Activated CD8-positive, alpha-beta T cell treated with anti-CD3 and anti-CD28 coated beads, Interleukin-2, amount 10 ng/mL, durations not matched to agents 7 days and 5 days (primary cell): ENCODE results near the gene SLC25A30. TPM values are rescaled to one million over a fixed set of nuclear protein-coding genes. Genes with fewer than 3 reads are reported as not detected.
A peak's percentile ranks its signal among the peaks of the same experiment; 100 is the strongest.
"Not testable (repeated sequence)": the region's sequence is repeated elsewhere in the genome, so short reads cannot be mapped to it uniquely, and the experiment has no call there.

Experiments used
- ATAC-seq: fragments of 150-1000 bp; cut with Tn5 transposase; one replicate; pipeline ENCODE4 v1.10.0; 2021; ENCODE audit warnings: moderate library complexity
- CTCF ChIA-PET: fragments of 350-600 bp; sonication (Branson Sonifier 250); formaldehyde crosslinking; loops from one replicate; lab custom pipeline; 2021; ENCODE audit warnings: antibody characterized with exemption; lab: Charles Lee
- POLR2A ChIA-PET: fragments of 350-600 bp; sonication (Branson Sonifier 250); formaldehyde crosslinking; loops from one replicate; lab custom pipeline; 2021; ENCODE audit warnings: antibody characterized with exemption; lab: Charles Lee
- DNase-seq: peaks from one replicate; pipeline ENCODE4 v3.0.0-alpha.2; 2020
- H3K27ac Mint-ChIP-seq: one replicate; pipeline ENCODE4 v1.8.0; 2021; ENCODE audit warnings: mild to moderate bottlenecking, mixed read lengths
- H3K27me3 Mint-ChIP-seq: one replicate; pipeline ENCODE4 v1.8.0; 2021; ENCODE audit warnings: low read depth, mixed read lengths
- H3K36me3 Mint-ChIP-seq: one replicate; pipeline ENCODE4 v1.8.0; 2021; ENCODE audit warnings: low read depth, mixed read lengths
- H3K4me1 Mint-ChIP-seq: one replicate; pipeline ENCODE4 v1.8.0; 2021; ENCODE audit warnings: low read depth, mixed read lengths
- H3K4me3 Mint-ChIP-seq: one replicate; pipeline ENCODE4 v1.8.0; 2021; ENCODE audit warnings: mild to moderate bottlenecking, mixed read lengths
- H3K9me3 Mint-ChIP-seq: one replicate; pipeline ENCODE4 v1.8.0; 2022; ENCODE audit warnings: mixed read lengths; ENCODE audit not compliant: insufficient read depth
- total RNA-seq, 2 experiments: library from RNA; stranded (reverse); gene quantifications; one replicate each; pipeline ENCODE4 v1.2.3, GENCODE V29; 2021

SLC25A30 gene
- total RNA-seq, 2 experiments from 2014 or later: 19.0 to 19.7 TPM

DNA sequence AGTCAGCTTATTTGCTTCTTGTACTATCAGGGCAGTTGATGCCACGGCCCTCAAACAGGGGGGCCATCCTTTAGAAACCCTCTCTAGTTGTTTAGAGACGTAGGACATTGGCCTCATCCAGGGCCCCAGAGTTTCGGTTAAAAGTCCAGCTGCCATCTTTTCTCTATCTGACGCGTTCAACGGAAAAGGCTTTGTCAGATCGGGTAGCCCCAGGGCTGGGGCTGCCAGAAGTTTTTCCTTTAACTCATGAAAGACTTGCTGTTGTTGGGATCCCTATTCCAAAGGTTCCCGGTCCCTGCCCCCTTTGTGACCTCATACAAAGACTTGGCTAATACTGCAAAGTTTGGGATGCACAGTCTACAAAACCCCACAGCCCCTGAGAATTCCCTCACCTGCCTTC, 39.4 kb downstream of the SLC25A30 start:
- CTCF ChIA-PET: interaction anchor here (1.1 kb wide), 1 partner anchor 8 kb away, joined by 3 read pairs; no protein-coding TSS in a partner anchor
- H3K4me3 Mint-ChIP-seq, H3K27me3 Mint-ChIP-seq, H3K9me3 Mint-ChIP-seq, H3K36me3 Mint-ChIP-seq, DNase-seq, H3K27ac Mint-ChIP-seq, H3K4me1 Mint-ChIP-seq, POLR2A ChIA-PET, ATAC-seq: not testable (repeated sequence)

DNA sequence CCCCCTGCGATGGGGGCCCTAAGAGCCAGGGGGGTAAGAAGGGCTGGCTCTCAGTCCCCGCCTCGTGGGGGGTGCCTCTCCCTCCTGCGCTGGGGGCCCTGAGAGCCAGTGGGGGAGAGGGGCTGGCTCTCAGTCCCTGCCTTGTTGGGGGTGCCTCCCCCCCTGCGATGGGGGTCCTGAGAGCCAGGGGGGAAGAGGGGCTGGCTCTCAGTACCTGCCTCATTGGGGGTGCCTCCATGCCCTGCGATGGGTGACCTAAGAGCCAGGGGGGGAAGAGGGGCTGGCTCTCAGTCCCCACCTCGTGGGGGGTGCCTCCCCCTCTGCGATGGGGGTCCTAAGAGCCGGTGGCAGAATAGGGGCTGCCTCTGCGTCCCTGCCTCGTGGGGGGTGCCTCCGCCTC, 40.9 kb downstream of the SLC25A30 start:
- H3K27ac Mint-ChIP-seq, CTCF ChIA-PET, POLR2A ChIA-PET, H3K4me3 Mint-ChIP-seq, H3K4me1 Mint-ChIP-seq, H3K27me3 Mint-ChIP-seq, ATAC-seq, H3K36me3 Mint-ChIP-seq, H3K9me3 Mint-ChIP-seq, DNase-seq: not testable (repeated sequence)

DNA sequence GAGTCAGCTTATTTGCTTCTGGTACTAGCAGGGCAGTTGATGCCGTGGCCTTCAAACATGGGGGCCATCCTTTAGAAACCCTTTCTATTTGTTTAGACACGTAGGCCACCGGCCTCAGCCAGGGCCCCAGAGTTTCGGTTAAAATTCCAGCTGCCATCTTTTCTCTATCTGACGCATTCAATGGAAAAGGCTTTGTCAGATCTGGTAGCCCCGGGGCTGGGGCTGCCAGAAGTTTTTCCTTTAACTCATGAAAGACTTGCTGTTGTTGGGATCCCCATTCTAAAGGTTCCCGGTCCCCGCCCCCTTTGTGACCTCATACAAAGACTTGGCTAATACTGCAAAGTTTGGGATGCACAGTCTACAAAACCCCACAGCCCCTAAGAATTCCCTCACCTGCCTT, 41.5 kb downstream of the SLC25A30 start:
- ATAC-seq, H3K27ac Mint-ChIP-seq, H3K27me3 Mint-ChIP-seq, H3K4me1 Mint-ChIP-seq, H3K4me3 Mint-ChIP-seq, DNase-seq, CTCF ChIA-PET, H3K36me3 Mint-ChIP-seq, H3K9me3 Mint-ChIP-seq: not testable (repeated sequence)
- POLR2A ChIA-PET: interaction anchor here (0.6 kb wide), 1 partner anchor 20 kb away, joined by 6 read pairs; no protein-coding TSS in a partner anchor

DNA sequence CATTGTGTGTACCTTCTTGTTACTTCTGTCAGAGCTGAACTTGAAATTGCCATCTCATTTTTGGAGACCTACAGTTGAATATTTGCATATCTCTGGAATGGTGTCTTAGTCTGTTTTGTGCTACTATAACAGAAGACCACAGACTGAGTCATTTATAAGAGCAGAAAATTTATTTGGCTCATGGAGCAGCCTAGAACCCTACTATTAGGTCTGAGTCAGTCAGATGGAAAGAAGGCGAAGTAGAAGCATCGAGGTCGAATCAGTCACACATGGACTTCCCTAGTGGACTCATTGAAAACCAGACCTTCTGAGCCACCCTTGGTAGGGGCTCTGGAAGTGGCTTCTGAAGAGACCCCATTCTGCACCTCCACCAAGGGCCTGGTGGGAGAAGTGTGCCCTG, 43.3 kb downstream of the SLC25A30 start:
- POLR2A ChIA-PET: no interaction called here
- Mint-ChIP-seq H3K27ac (no peak overlapping the region), H3K4me1 (peaks cover 8% of the 10 kb centered on the region), H3K36me3 (peaks cover 6% of the 10 kb centered on the region), H3K9me3 (no peaks in the 10 kb centered on the region), H3K4me3 (no peak overlapping the region), H3K27me3 (no peaks in the 10 kb centered on the region)
- ATAC-seq (no peak), DNase-seq (no peak)
- CTCF ChIA-PET: no interaction called here

DNA sequence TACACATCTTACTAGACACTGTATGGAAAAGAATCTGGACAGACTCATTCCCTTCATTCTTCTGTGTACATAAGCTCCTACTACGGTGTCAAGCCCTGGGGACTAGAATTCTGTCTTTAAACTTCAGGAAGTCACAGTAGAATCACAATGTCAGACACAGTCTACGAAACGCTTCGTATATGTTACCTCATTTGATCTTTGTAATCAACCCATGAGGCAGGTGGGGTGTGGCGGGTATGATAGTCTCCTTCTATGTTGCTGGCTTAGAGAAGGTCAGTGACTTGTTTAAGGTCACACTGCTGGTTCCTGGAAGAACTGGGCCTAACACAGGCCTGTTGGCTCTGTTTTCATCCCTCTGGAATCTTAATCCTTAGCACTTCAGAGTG, 45.0 kb downstream of the SLC25A30 start:
- Mint-ChIP-seq H3K4me3 (no peak overlapping the region), H3K36me3 (peaks cover 11% of the 10 kb centered on the region), H3K27me3 (no peaks in the 10 kb centered on the region), H3K27ac (no peak overlapping the region), H3K9me3 (no peaks in the 10 kb centered on the region), H3K4me1 (peaks cover 24% of the 10 kb centered on the region)
- ChIA-PET POLR2A (interaction anchor here (0.6 kb wide), 1 partner anchor 44 kb away, joined by 4 read pairs; the partner anchor contains the start of gene SLC25A30), CTCF (interaction anchor here (1.0 to 8.3 kb wide), 2 partner anchors 21 kb away, joined by 4 to 144 read pairs; no protein-coding TSS in a partner anchor)
- DNase-seq (no peak), ATAC-seq (no peak)

DNA sequence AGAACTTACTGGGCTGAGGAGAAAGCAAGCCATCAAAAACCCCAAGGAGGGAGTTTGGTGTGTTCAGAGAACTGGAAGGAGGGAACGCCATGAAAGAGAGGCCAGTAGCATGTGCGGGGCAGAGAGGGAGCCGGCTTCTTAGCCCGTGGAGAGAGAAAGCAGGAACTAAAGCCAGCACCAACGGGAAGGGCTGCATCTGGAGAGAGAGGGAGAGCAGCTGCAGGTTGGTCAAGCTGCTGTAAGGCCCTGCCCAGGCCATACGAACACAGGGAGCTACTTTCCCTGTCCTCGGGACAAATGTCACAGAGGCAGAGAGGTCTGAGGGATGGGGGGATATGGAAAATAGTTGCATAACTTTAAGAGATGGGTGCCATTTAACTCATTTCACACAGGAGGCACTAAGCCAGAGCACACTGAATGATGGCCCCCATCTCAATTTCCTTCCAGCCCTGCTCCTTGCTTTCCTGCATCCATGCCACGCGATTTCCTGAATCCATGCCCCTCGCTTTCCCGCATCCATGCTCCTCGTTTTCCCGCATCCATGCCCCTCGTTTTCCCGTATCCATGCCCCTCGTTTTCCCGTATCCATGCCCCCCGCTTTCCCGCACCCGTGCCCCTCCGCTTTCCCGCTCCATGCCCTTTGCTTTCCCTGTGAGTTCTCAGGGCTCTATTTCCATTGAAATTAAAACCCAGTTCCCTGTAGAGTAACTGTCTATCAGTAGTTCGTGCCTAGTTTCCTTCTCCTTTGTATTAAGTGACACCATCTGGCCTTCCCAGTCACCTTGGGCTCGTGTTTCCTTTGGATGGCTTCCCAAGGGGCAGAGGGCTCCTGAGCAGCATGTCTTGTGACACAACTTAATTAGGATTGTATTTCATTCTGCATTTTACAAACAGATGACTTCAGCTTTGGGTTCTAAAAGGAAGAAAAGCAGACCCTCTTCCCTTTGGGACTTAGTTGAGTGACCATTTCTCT, 45.7 kb downstream of the SLC25A30 start:
- POLR2A ChIA-PET: interaction anchor here (0.6 kb wide), 1 partner anchor 45 kb away, joined by 4 read pairs; the partner anchor contains the start of gene SLC25A30
- H3K27ac Mint-ChIP-seq: no peak overlapping the region
- no peak for DNase-seq
- H3K9me3 Mint-ChIP-seq: no peaks in the 10 kb centered on the region
- H3K4me1 Mint-ChIP-seq: peaks cover 30% of the 10 kb centered on the region
- H3K36me3 Mint-ChIP-seq: peaks cover 11% of the 10 kb centered on the region
- H3K27me3 Mint-ChIP-seq: no peaks in the 10 kb centered on the region
- CTCF ChIA-PET: interaction anchor here (1.0 to 8.3 kb wide), 17 partner anchors 12 to 345 kb away, joined by 3 to 144 read pairs (median 6); partner anchors contain the start of genes SLC25A30 and TPT1
- ATAC-seq: no peak
- H3K4me3 Mint-ChIP-seq: no peak overlapping the region

DNA sequence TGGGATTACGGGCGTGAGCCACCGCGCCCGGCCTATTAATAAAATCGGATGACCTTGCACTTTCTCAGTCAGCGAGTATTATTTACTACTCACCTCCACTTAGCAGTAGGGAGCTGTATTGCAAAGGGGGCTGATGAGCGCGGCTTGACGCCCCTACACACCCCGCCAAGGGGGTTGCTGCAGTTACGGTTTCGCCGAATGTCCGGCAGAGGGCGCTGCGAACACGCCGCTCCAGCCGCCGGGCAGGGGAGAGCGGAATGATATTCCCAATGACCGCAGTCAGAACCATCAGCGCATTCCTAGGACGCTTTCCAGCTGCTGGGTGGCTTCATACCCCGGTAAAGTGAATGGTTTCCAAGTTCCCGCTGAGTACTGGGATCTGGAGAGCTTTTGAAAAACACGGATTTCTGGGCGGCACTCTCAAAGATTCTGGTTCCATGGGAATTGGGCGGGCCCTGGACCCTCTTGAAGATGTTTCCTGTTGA, 47.2 kb downstream of the SLC25A30 start:
- Mint-ChIP-seq H3K27me3 (no peaks in the 10 kb centered on the region), H3K4me1 (peaks cover 39% of the 10 kb centered on the region), H3K36me3 (peaks cover 16% of the 10 kb centered on the region), H3K9me3 (no peaks in the 10 kb centered on the region), H3K27ac (no peak overlapping the region), H3K4me3 (no peak overlapping the region)
- ChIA-PET POLR2A (interaction anchor here (0.6 kb wide), 1 partner anchor 79 kb away, joined by 3 read pairs; no protein-coding TSS in a partner anchor), CTCF (interaction anchor here (0.7 to 8.3 kb wide), 30 partner anchors 8 to 358 kb away, joined by 3 to 144 read pairs (median 4); partner anchors contain the start of genes COG3, SLC25A30 and TPT1)
- DNase-seq (peak; percentile 59), ATAC-seq (no peak)

DNA sequence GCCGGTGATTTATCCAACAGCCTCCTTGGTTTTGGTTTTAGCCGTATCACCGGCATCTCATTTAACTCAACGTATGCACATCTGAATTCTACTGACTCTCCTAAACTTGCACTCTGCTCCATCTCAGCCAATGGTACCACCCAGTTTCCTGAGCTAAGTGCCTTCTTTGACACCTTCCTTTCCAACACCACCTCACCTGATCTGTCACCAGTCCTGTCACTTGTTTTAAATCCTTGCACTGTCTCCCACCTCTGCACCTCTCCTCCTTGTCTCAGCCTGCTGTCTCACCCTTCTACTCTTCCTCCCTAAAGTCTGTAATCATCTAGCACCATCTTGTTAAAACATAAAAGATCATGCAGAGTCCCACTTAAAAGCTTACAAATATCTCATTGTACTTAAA, 49.1 kb downstream of the SLC25A30 start:
- POLR2A ChIA-PET: interaction anchor here (1.2 to 3.7 kb wide), 2 partner anchors 28 to 95 kb away, joined by 3 to 19 read pairs; partner anchors contain the start of genes COG3 and TPT1
- H3K27me3 Mint-ChIP-seq: no peaks in the 10 kb centered on the region
- peak overlapping the region; percentile 37 for H3K27ac Mint-ChIP-seq

DNA sequence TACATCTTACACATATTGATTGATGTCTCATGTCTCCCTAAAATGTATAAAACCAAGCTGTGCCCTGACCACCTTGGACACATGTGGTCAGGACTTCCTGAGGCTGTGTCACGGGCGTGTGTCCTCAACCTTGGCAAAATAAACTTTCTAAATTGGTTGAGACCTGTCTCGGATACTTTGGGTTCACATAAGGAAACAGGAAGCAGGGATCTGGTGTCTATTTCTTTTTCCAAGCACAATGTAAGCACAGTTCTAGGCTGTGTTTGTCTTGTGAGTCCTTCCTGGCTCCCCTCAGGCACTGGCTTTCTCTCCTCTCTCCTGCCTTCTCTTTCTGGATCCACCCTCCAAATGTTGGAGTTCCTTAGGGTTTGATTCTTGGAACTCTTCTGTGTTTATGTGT, 49.6 kb downstream of the SLC25A30 start:
- H3K4me1 Mint-ChIP-seq: peaks cover 58% of the 10 kb centered on the region
- DNase-seq: no peak

More for the DNA sequence above, 49.1 kb downstream of the SLC25A30 start:
- DNase-seq: no peak
- Mint-ChIP-seq H3K4me3 (no peak overlapping the region), H3K36me3 (peaks cover 25% of the 10 kb centered on the region), H3K9me3 (no peaks in the 10 kb centered on the region), H3K4me1 (peaks cover 53% of the 10 kb centered on the region)
- CTCF ChIA-PET: interaction anchor here (1.3 to 8.3 kb wide), 5 partner anchors 12 to 30 kb away, joined by 7 to 144 read pairs (median 17); partner anchors contain the start of gene TPT1
- no peak for ATAC-seq

DNA sequence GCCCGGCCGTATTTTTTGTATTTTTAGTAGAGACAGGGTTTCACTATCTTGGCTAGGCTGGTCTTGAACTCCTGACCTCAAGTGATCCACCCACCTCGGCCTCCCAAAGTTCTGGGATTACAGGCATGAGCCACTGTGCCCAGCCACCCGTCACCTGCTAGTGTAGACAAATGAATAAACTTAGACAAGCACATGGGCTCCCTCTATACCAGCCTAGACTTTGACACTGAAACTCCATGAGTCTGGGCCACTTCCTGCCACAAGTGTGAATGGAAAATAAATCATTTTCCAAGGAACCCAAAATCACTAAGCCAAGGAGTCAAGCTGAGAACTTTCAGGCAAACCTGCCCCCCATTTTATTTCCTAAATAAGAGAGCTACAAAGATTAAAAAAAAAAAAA, 50.2 kb downstream of the SLC25A30 start:
- peak overlapping the region; percentile 90 for H3K27ac Mint-ChIP-seq
- no peaks in the 10 kb centered on the region for H3K27me3 Mint-ChIP-seq
- DNase-seq: no peak
- H3K9me3 Mint-ChIP-seq: no peaks in the 10 kb centered on the region
- CTCF ChIA-PET: interaction anchor here (0.6 to 8.3 kb wide), 6 partner anchors 16 to 95 kb away, joined by 4 to 144 read pairs (median 4); no protein-coding TSS in a partner anchor
- peaks cover 64% of the 10 kb centered on the region for H3K4me1 Mint-ChIP-seq
- POLR2A ChIA-PET: interaction anchor here (1.0 to 3.7 kb wide), 6 partner anchors 27 to 97 kb away, joined by 4 to 19 read pairs (median 5); partner anchors contain the start of genes COG3 and TPT1
- no peak for ATAC-seq
- peak overlapping the region; percentile 12 for H3K4me3 Mint-ChIP-seq
- H3K36me3 Mint-ChIP-seq: peaks cover 34% of the 10 kb centered on the region

More for the DNA sequence above, 49.6 kb downstream of the SLC25A30 start:
- no peak for ATAC-seq
- CTCF ChIA-PET: interaction anchor here (0.6 to 8.3 kb wide), 3 partner anchors 16 to 96 kb away, joined by 5 to 144 read pairs (median 14); no protein-coding TSS in a partner anchor
- H3K4me3 Mint-ChIP-seq: no peak overlapping the region
- no peaks in the 10 kb centered on the region for H3K27me3 Mint-ChIP-seq
- POLR2A ChIA-PET: interaction anchor here (1.5 to 3.7 kb wide), 4 partner anchors 28 to 97 kb away, joined by 4 to 19 read pairs (median 7); partner anchors contain the start of genes COG3 and TPT1
- no peaks in the 10 kb centered on the region for H3K9me3 Mint-ChIP-seq
- peak overlapping the region; percentile 90 for H3K27ac Mint-ChIP-seq
- peaks cover 30% of the 10 kb centered on the region for H3K36me3 Mint-ChIP-seq

DNA sequence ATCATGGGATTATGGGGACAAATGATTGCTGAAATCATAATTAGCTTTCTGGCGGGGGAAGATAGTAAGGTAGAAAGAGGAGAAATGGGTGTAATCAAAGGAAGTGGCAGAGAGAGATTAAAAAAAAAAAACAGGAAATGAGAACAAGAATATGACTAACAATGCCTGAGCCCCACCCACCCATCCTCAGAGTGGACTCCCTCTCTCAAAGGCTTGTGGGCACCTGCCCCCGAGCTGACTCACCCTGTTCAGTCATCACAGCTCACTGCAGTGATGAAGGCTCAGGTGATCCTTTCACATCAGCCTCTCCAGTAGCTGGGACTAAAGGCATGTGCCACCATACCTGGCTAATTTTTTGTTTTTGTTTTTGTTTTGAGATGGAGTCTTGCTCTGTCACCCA, 50.8 kb downstream of the SLC25A30 start:
- Mint-ChIP-seq H3K27ac (peak overlapping the region; percentile 90), H3K4me1 (peaks cover 70% of the 10 kb centered on the region), H3K9me3 (no peaks in the 10 kb centered on the region), H3K36me3 (peaks cover 38% of the 10 kb centered on the region), H3K4me3 (peak overlapping the region; percentile 12), H3K27me3 (no peaks in the 10 kb centered on the region)
- ATAC-seq (peak; percentile 99), DNase-seq (peak; percentile 96)
- CTCF ChIA-PET: interaction anchor here (0.6 to 8.3 kb wide), 6 partner anchors 11 to 50 kb away, joined by 3 to 144 read pairs (median 4); no protein-coding TSS in a partner anchor
- POLR2A ChIA-PET: interaction anchor here (0.8 to 3.7 kb wide), 9 partner anchors 26 to 98 kb away, joined by 3 to 19 read pairs (median 4); partner anchors contain the start of genes COG3 and TPT1
